ENCODE data around the gene ERC2.

Gene ERC2

DNA sequence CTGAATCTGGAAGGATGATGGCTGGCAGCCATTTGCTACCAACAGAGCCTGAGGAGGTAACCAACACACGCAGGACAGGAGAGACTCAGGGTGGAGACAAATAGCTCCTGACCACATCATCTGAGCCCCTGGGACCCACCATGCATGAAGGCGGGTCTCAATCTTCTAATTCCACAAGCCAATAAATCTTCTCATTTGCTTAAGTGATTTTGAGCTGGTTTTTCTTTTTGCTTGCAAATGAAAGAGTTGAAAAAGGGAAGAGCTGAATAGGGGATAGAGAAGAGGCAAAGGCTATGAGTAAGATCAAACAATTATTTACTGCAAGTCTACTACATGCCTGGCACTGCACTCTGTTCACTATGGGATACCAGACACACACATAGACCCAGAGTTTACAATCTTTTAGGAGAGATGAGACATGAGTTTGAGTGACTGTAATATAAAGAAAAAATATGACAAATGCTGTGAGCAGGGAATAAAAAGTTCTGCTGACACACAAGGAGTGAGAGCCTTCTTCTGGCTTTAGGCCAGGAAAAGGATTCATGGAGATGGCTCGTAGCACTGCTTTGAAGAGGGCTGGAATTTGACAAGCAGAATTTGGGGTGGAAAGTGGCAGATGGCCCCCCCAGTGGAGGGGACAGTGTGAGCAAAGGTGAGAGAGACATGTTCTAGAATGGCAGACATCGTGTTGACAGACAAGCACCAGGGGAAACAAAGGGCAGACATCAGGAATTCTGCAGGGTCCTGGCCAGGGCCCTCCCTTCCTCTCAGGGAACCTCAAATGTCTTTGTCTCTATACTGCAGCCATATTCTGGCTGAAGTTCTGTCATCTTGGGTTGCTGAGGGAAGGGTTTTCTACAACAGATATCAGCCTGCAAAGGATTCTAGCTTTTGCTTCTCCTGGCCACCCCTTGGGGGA, 911.4 kb downstream of the ERC2 start:
- DNase-seq (ENCODE audit: low spot score) = no peak

DNA sequence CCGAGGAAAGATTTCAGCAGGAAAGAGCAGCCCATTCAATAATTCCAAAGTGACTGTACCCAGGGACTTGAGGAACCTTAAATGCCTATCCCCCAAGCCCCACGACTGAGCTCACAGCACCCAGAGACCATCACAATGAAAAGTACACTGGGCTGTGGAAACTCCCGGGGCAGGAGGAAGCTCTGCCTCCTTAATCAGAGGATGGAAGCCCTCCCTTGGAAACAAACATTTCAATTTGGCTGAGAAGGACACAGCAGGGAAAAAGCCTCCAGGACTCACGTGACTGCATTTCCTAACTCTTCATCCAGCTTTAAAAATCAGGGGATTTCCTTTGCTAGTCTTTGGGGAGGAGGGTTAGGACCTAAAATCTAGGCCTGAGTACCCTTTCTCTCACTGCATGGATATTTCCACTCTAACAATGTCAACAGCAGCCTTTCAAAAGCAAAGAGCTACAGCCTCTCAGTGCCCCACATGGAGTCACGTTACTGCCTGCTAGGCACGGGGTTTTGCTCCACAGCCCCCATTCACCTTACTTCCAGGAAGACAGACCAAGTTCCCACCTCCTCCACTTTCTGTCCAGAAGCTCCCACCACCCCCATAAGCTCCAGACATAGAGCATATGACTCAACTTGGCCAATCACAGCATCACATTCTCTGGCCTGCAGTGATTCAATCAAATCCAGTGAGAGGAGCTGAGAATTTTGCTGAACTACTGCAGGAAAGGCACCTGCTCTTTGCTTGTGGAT, 912.2 kb downstream of the ERC2 start:
- no peak for DNase-seq (ENCODE audit: low spot score)

DNA sequence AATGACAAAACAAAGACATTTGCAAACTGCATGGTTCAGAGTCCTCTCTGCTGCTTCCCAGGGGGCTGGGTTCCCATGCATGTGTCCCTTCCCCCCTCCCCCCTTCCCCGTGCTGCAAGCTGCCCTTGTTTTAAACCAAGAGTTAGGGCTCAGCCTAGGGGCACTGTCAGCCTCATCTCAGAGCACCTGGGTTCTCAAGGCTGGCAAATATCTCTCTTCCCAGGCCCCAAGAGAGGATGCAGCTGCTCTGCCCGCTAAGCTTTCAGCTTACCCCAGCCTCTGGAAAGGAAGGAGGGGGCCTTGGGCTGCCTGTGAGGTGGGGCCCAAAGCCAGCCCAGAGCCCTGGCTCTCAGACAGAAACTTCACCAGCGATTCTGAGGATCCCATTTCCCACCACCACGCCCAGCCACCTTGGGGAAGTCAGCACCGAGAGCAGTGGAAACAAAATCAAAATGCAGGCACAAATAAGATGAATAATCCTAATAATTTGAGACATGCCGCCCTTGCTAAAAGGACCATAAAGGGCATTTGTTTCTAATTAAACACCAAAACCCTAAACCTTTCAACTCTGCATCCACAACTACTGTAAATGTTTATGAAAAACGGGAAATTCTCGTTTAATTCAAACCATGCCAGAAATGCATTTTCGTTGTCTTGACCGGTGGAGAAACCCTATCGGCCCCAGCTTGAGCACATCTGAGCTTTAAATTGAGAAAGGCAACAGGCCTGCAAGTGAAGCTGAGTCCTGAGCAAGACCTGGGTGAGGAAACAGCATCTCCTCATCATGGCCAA, 913.4 kb downstream of the ERC2 start:
- no peak for DNase-seq (ENCODE audit: low spot score)

- DNase-seq (ENCODE audit: low spot score) = no peak
These were observed 916.6 kb downstream of the ERC2 start for GRCh38 chr3:55551644-55552043.

GRCh38 chr3:55549177-55549576, 919.1 kb downstream of the ERC2 start:
- DNase-seq (ENCODE audit: low spot score) = no peak

GRCh38 chr3:55546866-55547669, 921.2 kb downstream of the ERC2 start:
- DNase-seq (ENCODE audit: low spot score) = no peak

- no peak for DNase-seq (ENCODE audit: low spot score)
These were observed 922.3 kb downstream of the ERC2 start for GRCh38 chr3:55545995-55546394.

- no peak for DNase-seq (ENCODE audit: low spot score)
These were observed 924.0 kb downstream of the ERC2 start for GRCh38 chr3:55544219-55544618.

DNA sequence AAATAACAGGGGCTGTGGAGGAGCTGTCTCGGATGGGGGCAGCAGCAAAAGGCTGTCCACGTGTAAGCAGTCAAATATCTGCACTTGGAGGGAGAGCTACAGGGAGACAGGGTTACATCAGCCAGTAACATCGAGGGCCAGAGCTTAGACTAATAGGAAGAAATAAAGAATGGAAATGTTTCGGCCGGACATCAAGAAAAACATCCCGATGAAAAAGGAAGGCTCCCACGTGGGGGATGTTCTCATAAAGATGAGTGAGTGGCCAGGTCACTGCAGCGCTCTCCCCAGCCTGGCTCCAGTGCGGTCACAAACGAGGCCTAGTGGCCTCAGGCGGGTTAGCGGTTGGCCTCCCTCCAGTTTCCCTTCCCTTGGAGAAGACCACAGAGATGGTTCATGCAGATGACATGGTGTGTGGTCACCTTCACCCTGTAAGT, 925.1 kb downstream of the ERC2 start:
- no peak for DNase-seq (ENCODE audit: low spot score)

DNA sequence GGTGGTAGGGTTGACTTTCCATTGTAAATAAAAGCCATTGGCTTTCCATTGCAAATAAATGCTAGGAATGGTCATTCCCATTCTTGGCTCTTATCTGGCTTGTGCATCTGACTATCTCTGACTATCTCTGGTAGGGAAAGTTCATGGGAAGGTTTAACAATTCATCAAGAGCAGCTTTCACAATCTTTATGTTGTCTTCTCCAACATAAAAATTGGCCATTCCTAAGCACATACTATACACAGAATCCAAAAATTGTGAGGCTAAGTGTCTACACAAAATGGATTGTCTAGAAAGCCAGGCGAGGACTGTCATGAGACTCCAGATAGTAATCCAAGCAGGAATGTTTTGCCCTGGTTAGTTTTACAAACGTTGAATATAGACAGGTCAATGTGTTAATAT, 926.8 kb downstream of the ERC2 start:
- DNase-seq (ENCODE audit: low spot score) = no peak

- DNase-seq (ENCODE audit: low spot score) = no peak
These were observed 927.3 kb downstream of the ERC2 start for GRCh38 chr3:55541016-55541415.

- no peak for DNase-seq (ENCODE audit: low spot score)
These were observed 927.7 kb downstream of the ERC2 start for GRCh38 chr3:55540579-55540978.

GRCh38 chr3:55538158-55538557, 930.1 kb downstream of the ERC2 start:
- no peak for DNase-seq (ENCODE audit: low spot score)

DNA sequence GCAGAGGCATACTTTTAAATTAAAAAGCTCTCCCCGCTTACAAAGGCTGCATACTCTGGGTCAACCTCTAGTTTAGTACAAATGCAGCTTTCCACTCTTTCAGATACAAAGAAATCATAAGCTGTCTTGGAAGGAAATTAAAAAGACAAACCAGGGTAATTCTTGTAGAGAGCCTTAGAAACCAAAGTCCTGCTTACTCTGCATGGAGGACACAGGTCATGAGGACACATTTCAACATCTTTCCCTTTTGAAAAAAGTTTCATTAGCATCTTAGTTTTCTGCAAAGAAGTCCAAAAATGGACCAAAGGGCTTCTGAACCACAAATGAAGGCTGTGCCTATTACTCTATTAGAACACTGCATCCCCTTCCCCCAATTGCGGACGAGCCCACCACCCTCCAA, 930.7 kb downstream of the ERC2 start:
- DNase-seq (ENCODE audit: low spot score) = no peak

- no peak for DNase-seq (ENCODE audit: low spot score)
These were observed 931.1 kb downstream of the ERC2 start for GRCh38 chr3:55537129-55537528.

DNA sequence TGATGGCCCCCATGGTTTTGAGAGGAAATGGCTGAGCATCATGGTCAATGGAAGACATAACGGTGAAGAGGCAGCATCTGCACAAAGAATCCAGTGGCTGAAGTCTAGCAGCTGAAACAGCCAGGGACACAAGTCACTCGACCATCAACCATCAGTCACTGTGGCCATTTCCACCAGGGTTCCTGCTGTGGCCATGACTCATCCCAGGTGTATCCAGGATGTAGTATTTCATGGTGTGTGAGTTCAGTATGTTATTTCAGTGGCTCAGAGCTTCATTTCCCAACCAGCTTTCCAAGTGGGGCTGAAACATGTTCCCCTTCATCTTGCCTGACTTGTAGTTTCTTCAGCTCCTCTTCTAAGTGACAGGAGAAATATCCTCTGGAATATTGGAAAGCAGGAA, 933.4 kb downstream of the ERC2 start:
- DNase-seq (ENCODE audit: low spot score) = no peak

- DNase-seq (ENCODE audit: low spot score) = no peak
These were observed 935.5 kb downstream of the ERC2 start for GRCh38 chr3:55532806-55533205.

- DNase-seq (ENCODE audit: low spot score) = no peak
These were observed 936.9 kb downstream of the ERC2 start for GRCh38 chr3:55531321-55531720.

GRCh38 chr3:55527361-55527760, 940.9 kb downstream of the ERC2 start:
- no peak for DNase-seq (ENCODE audit: low spot score)

DNA sequence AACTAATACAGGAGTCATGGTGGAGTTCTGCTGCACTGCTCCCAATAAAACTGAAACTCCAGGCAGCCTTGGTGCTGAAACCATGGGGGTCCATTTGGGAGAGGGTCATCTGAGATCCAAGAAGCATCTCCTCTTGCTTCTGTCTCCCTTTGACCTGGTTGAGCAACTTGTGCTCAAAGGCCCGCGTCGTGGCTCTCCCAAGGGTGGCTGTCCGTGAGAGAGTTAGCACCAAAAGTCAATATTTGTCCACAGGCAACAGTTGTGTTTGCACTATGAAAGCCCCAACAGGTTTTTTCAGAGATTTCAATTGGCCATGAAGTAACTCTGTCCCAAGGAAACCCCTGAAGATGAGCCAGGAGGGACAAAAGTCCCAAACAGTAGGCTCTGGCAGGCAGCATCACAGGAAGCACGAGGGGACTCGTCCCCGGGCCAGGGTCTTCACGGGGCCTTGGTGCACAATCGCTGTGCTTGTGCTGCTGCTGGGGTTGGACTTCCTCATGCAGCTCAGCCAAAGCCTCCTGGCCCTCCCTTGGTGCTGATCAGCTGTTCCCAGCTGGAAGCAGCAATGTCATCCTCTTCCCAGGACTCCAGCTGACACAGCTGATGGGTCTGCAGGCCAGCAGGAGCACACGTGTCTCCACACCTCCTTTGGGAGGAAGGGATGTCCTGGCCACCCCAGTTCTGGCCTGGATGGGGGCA, 941.8 kb downstream of the ERC2 start:
- DNase-seq (ENCODE audit: low spot score) = no peak

DNA sequence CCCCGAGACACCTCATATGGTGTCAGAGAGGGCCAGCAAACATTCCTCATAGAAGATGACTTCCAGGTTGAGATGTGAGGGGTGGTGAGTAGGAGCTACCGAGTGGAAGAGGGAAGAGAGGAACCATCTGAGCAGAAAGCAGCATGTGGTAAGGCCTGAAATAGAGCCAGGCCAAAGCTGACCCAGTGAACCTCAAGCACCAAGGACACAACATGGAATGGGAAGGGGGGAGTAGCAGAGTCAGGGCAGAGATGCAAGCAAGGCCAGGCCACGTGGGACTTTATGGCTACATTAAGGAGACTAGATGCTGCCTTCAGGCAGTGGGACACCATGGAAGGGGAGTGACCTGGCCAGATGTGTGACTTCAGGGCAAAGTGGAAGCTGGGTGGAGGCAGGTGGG, 942.8 kb downstream of the ERC2 start:
- no peak for DNase-seq (ENCODE audit: low spot score)
